NCI-H82 (cell line): ENCODE measurements around the gene CCDC60.

Experiments
- DNase-seq: peaks from one replicate; lab custom pipeline; 2025; lab: John Stamatoyannopoulos, UW

The CCDC60 gene

DNA sequence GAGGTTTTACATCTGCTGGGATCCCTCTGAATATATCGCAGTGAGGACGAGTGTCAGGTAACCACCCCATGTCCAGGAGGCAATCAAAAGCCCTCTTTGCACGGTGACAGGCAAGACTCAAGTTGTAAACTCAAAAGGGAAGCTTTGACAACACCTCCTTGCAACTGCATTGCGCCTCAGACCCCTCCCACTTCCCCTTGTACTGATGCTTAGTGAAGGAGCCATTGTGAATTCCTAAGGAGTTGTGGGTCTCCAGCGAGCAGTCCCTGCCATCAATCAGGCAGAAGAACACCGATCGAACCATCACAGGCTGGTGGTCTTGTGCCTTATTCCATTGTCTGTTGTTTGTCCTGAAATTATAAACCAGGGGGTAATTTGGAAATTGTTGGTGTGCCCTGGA is 112.6 kb downstream of the CCDC60 start:
- no peak for DNase-seq

DNA sequence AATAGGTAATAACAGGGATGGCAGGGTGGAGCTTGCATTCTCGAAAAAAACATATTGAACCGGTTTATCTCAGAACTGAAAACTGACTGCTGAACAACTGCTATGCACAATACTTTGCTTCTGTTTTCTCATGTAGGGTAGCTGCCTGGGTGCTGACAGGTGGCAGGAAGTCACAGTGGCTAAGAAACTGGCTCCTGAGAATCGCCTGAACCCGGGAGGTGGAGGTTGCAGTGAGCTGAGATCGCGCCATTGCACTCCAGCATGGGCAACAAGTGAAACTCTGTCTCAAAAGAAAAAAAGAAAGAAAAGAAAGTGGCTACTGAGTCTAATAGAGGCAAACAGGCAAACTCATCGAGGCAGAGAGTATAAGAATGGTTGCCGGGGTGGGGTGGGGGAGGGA is 113.1 kb downstream of the CCDC60 start:
- no peak for DNase-seq

- DNase-seq = no peak
These were observed 114.1 kb downstream of the CCDC60 start for GRCh38 chr12:119448611-119449131.

DNA sequence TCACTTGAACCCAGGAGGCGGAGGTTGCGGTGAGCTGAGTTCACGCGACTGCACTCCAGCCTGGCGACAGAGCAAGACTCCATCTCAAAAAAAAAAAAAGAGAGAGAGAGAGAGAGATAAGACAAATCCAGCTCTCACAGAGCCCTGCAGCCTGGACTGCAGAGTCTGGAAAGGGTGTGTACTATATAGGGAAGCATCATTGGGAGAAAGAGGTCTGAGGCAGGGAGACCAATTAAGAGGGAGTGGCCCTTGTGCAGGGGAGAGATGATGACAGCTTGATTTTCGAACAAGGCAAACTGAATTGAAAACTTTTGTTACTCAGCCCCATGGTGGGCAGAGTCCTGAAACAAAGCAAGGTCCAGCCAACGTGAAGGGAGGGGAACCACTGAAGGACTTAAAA is 116.2 kb downstream of the CCDC60 start:
- no peak for DNase-seq

DNA sequence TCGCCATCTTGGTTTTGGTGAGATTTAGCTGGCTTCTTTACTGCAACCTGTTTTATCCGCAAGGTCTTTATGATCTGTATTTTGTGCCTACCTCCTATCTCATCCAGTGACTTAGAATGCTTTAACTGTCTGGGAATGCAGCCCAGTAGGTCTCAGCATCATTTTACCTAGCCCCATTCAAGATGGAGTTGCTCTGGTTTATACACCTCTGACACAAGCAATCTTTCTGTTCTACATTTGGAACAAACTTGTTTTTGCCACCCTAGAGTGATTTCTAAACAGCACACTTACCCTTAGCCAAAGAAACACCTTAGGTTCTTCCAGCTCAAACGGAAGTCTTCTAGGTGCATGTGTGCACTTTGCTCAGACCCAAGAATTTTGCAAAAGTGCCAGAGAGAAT is 122.3 kb downstream of the CCDC60 start:
- DNase-seq = no peak

DNA sequence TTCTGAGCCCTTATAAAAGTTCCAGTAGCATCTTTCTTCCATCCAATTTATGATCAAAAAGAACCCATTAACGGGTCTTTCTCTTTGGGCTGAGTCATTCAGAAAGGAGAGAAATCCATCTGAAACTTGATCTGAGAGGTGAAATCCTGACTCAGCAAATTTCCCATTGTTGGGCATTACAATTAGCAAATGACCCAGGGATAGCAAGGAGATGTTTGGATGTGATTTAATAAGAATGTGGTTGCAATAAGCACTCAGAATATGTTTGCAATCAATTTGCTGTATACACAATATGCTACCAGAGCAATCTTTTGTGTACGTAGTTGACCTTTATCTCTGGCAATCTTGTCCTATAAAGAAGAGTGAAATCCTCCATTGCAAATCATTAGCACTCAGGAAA is 122.7 kb downstream of the CCDC60 start:
- DNase-seq = no peak

DNA sequence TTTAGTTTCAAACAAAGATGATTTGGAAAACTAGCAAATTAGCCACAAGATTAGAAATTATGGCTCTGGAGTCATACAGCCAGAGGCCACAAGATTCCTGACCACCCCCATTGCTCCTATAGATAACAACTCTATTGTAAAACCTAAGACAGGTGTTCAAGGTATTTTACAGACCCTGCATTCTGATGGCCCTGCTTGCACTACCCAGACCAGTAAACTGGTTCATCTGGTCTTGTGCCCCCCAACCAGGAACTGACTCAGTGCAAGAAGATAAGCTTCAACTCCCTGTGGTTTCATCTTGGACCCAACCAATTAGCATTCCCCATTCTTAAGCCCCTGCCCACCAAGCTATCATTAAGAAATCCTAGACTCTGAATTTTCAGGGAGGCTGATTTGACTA is 125.0 kb downstream of the CCDC60 start:
- DNase-seq = no peak

GRCh38 chr12:119460876-119461275 is 126.3 kb downstream of the CCDC60 start:
- DNase-seq = no peak

- DNase-seq = peak; percentile 33
These were observed 127.2 kb downstream of the CCDC60 start for GRCh38 chr12:119461636-119462214.

DNA sequence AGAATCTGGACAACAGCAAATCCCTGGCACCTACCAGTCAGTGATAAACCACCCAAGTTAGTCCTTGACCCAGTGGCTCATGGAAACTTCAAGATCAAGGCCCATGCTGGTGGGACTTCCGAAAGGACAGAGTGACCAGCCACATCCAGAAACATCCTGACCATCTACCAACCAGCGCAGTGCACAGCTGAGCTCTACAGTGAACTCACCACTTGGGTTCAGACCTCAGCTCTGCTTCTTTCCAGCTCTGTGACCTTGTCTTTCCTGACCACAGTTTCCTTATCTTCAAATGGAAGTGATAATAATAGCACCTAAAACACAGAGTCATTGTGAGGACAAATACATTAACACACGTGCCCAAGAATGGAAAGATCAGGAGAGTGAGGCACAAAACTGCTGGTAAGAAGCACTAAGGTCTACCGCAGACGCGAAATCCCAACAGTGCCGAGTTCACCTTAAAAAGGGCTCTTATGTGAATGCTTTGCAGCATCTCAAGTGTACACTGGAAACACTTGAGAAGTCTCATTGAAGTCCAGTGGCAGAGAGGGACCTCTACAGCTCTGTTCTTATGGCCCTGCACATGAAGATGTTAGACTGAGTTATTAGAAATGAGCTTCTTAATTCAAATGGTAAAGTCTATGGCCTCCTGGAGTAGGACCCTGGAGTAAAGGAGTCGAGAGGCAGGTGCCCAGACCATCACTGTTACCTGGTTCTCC is 128.8 kb downstream of the CCDC60 start:
- DNase-seq = no peak

- no peak for DNase-seq
These were observed 133.8 kb downstream of the CCDC60 start for GRCh38 chr12:119468296-119468695.

- DNase-seq = peak; percentile 4
These were observed 141.1 kb downstream of the CCDC60 start for GRCh38 chr12:119475650-119476049.

- no peak for DNase-seq
These were observed 142.4 kb downstream of the CCDC60 start for GRCh38 chr12:119476951-119477350.

DNA sequence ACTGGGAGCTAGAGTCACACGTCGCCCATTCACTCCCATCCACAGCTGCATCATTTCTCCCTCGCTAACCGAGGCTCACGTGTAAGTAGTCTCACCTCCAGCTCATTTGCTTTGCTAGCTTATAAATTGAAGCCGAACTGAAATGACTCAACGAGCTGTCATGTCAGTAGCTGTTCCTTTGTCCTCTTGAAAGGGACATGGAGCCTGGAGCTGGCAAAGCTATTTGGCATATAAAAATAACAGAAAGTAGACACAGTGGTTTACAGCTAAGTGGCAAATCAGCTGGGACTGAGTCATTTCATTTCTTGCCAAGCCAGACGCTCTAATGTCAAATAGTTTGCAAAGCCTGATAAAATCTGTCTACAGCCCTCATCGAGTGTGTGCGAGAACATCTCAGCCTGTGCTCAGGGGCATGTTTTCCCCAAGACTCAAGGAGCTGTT is 144.6 kb downstream of the CCDC60 start:
- DNase-seq = no peak

GRCh38 chr12:119480551-119480950 is 146.0 kb downstream of the CCDC60 start:
- DNase-seq = no peak

DNA sequence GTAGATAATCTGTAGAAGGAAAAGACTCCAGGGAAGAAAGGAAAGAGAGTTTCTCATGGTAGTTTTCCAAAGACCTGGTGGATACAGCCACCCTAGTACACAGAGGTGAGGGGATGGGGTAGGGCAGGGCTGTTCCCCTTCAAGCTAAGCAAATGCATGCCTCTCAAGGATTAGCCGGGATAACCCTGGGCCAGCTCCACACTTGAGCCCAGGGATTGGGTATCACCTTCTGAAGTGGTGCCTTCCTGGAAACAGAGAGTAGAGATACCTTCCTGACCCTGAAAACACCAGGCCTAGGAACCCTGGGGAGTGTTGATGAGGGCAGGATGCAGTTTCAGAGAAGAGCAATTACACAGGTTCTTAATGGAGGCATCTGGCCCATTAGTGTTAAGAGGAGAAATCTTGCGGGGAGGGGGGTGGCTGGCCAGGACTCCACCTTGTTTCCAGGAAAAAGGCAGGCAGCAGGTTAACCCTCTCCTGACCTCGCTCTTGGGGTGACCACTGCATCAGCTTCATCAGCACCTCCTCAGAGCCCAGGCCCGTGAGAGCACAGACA is 152.1 kb downstream of the CCDC60 start:
- DNase-seq = peak; percentile 46

DNA sequence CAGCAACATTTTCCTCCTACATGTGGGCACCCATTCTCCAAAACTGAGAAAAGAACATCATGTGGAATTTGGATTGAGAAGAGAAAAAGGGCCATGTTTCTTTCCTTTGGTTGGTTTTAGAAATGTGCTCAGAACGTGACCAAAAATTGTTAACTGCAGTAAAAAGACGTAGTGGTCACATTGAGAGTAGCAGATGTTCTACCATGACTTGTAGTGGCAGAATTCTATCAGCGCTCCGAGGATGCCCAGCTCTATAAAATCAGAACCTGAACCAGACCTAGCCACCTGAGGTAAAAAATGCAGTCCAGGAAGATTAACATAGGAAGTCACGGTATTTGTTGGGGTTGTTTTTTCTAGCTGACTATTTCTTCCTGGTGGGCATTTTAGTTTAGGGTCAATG is 157.3 kb downstream of the CCDC60 start:
- DNase-seq = no peak

DNA sequence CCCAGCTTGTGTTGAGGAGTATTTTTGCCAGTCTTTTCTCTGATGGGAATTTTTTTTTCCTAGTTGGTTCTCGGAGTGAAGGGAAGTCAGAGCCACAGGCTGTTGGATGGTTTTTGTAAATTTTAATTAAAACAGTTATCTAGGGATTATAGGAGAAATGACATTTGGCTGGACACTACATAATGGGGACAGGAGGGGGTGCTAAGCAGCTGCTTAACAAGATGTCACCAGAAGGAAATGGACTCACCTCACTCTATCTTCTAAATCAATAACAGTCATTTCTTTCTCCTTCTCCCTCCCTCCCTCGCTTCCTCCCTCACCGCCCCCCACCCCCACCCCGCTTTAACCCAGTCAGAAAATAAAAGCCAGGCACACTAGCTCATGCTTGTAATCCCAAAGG is 165.7 kb downstream of the CCDC60 start:
- no peak for DNase-seq

- no peak for DNase-seq
These were observed 166.5 kb downstream of the CCDC60 start for GRCh38 chr12:119501052-119501451.

- no peak for DNase-seq
These were observed 170.5 kb downstream of the CCDC60 start for GRCh38 chr12:119505001-119505400.

DNA sequence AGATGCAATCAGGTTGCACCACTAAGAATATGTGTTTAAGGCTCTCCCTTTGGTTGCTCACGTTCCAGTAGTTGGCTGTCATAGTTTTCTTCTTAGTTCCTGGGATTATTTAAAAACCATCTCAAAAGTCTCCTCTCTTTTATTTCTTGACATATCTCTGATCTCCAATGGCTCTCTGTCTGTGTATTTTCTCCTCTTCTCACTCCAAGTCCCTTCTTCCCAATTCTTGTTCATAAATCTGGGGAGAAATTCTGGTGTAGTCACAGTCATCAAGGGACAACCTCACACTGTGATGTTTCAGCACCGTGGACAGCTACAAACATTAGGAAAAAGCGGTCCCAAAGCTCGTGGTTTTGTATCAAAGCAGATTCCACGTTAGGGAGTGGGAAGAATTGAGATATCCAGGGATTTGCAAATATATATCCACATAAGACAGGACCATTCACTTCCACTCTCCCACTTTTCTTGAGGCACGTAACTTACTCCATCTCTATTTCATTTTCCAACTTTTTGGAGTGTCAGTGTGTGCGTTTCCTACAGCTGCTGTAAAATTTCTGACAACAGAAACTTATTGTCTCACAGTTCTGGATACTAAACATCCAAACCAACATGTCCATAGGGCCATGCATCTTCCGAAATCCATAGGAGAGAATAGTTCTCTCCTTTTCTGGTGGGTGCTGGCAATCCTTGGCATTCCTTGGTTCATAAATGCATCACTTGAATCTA is 178.4 kb downstream of the CCDC60 start:
- DNase-seq = no peak

GRCh38 chr12:119528241-119528640 is 193.7 kb downstream of the CCDC60 start:
- no peak for DNase-seq

DNA sequence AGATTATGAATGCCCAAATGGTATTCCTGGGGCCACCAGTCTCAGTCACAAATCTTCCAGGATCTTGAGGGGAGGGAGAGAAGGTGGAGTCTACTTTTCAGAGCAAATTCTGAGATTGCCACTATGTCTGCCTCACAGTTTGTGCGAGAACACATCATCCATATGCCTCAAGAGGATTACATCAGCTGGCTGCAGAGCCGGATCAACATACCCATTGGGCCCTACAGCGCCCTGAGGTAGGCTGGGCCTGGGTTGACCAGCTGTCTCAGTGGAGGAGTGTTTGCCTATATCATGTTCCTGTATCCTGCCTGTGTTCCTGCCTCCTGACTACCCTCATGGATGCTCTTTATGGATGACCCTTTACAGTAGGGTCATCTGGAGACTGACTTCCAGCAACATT is 205.9 kb downstream of the CCDC60 start:
- peak; percentile 66 for DNase-seq
